Stimulated activated CD4-positive, alpha-beta T cell treated with anti-CD3 and anti-CD28 coated beads, Interleukin-2, amount 100 ng/mL, for 48 hours (primary cell): ENCODE measurements around the gene ANXA2.

Source experiments
- DNase-seq, 2 donors: peaks; one replicate each; pipeline ENCODE4 v3.0.0-alpha.2; 2020

ANXA2 gene

DNA sequence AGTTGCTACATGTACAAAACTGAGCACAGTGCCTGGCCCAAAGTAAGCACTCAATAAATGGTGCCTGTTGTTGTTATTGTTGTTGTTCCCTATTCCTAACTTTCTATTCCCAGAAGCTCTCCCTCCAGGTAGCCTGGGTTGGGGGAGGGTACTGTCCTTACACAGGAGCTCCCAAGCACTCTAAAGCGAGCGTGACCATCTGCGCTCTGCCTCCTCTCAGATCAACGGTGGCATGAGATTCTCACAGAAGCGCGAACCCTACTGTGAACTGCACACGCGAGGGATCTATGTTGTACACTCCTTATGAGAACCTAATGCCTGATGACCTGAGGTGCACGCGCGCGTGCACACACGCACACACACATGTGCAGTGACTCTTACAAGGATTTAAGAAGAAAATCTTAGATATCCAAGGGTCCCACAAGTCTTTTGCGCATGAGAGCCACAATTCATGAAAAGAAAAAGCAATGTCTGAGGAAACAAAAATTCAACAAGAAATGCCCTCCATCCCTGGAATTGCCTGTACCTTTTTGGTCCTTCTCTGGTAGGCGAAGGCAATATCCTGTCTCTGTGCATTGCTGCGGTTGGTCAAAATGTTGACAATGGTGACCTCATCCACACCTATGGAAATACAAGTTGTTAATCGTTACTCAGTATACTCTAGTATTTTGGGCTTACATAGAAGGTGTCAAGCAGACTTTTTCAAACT, 33.7 kb downstream of the ANXA2 start:
- DNase-seq: no peak

DNA sequence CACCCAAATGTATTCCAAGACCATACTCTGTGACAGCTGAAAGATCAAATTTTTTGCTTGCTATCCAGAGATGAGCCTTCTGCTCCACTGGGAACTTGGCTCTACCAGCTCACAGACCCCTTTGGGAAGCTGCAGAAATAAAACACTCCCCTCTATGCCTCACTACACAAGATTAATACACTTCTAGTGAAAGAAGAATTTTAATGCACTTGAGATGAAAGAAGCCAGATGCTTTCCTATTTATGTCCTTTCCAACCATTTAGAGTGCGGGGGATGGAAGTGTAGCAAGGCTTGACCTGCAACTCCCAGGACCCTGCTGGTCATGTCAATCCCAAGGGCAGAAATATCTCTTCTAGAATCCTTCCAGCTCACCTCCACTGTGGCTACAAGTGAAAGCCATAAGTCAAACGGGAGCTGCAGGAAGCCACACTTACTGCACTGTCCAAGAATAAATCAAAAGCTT, 34.7 kb downstream of the ANXA2 start:
- no peak for DNase-seq

DNA sequence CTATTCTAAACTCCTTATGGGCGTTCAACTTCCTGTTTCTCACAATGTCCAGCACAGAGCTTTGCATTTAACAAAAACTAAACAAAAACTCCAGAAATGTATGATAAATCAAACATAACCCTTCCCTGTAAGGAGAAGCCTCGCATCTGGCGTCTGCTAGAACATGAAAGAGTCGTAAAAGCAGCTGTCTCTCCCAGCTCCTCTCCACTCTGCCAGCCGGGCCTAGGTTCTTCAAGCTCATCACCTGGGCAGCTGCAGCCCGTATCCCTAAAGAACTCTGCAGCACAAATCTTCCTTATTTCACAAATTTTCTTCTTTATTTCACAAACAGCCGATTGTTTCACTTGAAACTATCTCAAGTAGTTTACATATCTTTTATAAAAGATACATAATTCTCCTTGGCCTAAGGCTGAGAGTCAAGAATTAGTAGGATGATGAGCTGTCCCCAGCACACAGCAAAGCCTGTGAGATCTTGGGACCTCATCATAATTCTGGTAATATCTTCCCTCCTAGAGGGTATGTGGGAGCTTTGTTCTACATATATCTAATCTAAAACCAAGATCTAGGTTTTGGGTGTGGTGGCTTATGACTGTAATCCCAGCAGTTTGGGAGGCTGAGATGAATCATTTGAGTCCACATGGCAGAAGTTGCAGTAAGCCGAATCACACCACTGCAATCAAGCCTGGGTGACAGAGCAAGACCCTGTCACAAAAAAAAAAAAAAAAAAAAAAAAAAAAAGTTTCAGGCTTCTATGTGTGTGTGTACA, 35.3 kb downstream of the ANXA2 start:
- peak; percentile 17 to 28 for DNase-seq

DNA sequence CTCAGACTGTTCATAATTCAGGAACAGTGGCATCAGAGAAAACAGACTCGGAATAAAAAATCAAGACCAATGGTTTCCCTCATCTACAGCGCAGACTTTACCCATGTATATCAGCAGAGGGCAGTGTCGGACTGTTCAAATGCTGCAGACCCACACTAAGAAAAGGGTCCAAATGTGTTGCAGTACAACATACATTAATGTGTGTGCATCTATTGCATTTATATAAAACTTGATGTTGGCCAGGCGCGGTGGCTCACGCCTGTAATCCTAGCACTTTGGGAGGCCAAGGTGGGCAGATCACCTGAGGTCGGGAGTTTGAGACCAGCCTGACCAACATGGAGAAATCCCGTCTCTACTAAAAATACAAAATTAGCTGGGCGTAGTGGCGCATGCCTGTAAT, 38.0 kb downstream of the ANXA2 start:
- DNase-seq: peak; percentile 11 to 30

DNA sequence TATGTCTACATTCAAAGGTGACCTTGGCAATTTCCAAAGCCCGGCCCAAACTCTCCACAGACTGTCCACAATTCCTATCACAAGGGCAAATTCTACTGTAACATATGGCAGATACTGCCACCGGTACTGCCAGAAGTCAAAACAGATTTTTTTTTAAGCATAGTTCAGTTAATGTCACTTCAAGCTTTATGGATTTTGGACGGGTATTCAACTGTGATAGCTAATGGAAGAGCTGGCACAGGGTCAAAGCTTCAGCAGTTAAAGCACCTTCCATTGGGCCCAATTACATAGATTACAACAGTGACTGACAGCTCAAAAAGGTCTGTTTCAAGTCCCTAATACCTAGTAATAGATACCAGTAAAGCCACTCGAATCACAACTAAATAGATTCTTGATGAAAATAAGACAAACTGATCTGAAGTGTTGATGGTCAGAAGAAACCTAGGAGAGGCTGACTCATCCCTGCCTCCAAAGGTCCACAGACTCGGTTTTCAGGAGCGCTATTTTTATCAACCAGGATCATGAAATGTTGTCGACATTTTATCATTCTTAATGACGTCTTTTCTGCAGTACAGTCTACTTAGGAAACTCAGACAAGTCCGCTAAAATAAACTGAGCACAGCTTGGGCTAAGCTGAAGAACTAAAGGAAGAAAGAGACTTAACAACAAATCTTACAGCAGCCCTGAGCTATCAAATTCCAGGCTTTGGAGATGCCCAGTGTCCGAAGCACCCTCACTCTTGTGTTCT, 38.7 kb downstream of the ANXA2 start:
- DNase-seq: no peak

DNA sequence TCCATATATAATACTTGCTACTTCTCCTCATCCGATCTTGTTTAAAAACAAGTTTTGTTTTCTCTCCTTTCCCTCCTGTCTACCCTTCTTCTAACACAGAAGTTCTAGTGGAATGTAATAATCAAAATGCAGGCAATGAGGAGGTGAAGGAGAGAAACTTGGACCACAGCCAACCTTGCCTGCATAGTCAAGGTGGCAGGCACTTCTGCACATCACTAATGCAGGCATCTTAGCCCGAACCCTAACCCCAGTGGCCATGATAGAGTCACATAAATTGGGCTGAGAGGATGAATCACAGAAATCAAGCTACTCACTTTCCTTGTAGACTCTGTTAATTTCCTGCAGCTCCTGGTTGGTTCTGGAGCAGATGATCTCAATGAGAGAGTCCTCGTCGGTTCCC, 41.0 kb downstream of the ANXA2 start:
- no peak for DNase-seq

DNA sequence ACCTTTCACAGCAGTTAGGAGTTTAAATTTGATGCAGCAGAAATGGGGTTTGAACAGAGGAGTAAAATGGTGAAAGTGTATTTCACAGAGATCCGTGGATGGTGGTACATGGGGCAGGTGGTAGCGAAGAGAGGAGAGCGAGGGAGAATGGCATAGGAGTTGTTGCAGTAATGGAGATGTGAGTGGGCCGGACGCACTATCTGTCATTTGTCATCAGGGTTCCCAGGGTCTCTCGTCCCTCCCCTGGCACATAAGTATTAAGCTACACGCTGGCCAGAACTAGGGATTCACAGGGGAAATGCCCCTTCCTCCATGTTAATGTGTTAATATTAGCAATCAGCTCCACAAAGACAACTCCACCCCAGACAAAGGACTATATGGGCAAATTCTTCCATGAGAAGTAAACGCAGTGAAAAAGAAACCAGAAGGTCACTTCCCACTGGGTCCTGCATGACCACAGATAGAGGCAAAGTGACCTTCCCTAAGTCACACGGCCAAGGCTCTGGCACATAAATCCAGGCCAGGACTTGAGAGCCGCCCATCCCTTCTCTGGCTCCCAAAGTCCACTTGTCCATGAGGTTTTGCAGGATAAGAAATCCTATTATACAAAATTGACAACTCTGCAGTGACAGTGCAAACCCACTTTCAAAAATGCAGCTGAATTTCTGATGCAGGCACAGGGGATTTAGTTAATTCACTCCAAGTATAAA, 42.5 kb downstream of the ANXA2 start:
- no peak for DNase-seq

DNA sequence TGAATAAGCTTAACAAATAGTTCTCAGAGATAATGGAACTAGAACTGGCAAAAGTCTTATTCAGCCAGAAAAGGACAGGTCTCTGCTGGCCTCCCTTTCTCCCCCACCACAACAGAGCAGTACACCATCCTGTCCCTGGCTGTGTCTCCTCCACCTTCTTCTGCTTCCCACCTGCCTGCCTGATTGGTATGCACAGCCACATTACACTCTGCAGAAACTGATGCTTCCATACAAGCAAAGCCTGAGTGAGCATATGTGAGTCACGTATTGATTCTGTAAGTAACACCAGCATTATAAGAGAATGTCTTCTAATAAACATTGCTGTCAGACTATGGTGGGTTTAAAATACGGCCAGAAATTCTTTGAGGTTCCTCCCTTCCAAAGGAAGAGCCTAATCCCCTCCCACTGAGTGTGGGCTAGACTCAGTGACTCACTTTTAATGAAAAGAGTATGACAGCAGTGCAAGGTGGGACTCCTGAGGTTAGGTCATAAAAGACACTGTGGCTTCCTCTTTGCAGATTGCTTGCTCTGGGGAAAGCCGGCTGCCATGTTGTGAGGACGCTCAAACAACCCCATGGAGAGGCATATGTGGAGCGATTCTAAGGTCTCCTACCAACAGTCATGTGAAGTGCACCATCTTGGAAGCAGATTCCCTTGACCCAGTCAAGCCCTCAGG, 44.4 kb downstream of the ANXA2 start:
- DNase-seq: no peak

DNA sequence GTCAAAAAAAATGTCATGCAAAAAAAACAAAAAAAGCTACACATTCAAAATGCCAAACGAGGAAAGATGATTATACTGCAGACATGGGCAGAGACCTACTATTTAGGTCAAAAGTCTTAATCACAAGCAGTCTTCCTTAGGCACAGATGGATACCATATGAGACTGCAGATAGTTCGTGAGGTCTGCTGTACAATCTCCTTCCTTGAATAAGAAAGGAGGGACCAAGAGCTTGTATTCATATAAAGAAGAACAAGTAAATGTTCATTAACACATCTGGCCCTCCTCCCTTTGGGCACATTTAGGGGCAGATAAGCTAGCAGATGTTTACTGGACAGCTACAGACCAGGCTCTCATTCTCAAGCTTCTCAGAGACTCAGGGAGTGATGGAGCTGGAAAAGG, 45.3 kb downstream of the ANXA2 start:
- no peak for DNase-seq

DNA sequence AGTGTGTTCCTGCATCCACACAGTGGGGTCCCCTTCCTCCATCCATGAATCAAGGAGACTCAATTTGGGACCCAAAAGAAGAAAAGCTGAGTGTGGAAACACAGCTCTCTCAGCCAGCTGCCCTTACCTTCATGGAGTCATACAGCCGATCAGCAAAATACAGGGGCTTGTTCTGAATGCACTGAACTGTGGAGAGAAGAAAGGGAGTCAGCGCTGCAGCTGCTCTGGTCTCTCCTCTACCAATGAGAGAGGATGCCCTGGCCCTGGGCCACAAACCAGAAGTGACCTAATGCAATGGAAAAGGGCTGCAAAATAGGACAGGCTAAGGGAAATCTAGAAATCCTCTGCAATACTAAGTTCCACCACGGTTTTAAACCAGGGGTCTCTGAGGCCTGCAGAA, 46.7 kb downstream of the ANXA2 start:
- DNase-seq: no peak

DNA sequence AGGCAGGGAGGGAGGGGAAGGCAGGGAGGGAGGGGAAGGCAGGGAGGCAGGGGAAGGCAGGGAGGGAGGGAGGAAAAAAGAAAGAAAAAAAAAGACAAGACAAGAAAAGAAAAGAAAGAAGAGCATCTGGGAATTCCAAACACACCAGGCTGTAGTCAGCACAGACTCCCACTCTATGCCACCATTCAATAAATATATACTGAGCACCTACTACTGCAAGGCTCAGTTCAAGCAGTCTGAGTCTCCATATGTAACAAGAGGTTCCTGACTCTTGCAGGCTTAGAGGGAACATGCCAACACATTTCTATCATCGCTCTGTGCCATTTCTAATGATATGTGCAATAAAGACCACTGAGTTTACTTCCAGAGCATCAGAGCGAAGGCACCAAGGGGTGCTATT, 47.7 kb downstream of the ANXA2 start:
- DNase-seq: no peak

DNA sequence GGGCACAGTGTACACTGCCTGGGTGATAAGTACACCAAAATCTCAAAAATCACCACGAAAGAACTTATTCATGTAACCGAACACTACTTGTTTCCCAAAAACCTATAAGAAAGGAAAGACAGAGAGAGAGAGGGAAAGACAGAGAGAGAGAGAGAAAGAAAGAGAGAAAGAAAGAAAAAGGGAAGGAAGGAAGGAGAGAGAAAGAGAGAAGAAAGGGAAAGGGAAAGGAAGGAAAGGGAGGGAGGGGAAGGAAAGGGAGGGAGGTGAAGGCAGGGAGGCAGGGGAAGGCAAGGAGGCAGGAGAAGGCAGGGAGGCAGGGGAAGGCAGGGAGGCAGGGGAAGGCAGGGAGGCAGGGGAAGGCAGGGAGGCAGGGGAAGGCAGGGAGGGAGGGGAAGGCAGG, 48.2 kb downstream of the ANXA2 start:
- DNase-seq: no peak

DNA sequence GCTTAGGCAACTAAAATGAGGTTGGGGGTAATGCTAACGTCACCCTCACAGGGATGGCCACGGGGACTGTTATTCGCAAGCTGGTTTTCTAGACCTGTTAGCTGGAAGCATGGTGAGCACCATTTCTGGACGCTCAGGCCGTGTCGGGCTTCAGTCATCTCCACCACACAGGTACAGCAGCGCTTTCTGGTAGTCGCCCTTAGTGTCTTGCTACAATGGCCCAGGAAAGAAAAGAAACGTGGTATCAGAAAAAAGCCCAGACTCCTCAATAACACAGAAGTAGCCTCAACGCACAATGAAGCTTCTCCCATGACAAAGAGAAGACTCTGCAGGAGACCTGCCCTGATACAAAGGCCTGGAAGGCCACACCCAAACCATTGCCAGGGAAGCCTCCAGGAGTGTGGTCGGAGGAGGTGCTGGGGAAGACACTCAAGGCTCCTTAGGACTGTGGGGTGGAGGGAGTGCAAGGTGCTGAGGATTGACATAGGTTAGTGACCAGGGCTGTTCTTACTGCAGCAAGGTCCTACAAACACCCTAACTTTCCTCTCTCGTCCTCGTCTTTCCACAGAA, 50.2 kb downstream of the ANXA2 start:
- DNase-seq: no peak

DNA sequence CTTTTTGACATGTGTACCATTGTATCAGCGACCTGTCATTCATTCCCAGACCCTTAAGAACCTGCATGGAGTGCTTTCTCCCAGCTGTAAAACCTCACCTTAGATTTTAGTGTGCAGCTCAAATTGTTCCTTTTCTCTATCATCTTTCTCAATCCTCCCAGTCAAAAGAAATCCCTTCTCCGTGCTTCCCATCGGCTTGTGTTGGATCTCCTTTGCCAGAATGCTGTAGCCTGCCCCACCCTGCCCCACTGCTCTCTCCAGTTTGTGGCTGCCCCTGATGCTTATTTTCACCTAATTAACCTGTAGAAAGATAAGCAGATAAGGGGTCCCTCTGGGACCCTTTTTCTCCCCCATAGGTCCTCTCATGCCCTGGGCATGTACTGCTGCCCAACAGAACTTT, 51.1 kb downstream of the ANXA2 start:
- no peak for DNase-seq

DNA sequence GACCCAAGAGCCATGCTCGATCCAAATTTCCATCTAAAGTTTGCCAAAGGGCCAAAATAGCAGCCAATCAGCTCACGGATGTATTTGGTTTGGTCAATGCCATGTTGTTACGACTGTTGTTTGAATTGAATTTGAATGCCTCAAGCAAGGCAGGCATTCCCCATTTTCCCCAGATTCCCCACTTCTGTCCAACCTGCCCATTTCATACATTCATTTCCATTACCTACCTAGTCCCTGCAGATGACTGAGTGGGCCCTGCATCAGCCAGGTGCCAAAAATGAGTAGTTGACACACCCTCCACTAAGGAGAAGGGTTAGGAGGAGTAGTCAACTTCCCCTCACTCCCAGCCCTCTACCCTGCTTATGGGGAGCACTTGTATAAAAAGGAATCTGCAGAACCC, 51.7 kb downstream of the ANXA2 start:
- no peak for DNase-seq

DNA sequence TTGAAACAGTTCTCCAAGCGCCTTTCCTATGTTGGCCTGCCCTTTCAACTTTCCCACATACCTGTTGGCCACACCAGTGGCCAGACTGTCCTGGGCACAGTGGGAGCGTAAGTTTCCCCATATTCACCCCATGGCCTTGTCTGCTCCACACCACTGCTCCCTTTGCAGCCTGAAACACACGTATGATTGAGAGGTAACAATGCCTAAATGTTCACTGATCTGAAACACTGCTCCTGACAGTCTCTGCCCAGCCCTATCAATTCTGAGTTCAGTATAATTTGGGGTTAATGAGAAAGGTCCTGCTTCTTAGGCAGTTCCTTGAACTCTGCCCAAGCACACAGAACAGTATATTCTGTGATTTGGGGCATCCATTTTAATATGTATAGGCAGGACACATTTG, 52.2 kb downstream of the ANXA2 start:
- DNase-seq: no peak

DNA sequence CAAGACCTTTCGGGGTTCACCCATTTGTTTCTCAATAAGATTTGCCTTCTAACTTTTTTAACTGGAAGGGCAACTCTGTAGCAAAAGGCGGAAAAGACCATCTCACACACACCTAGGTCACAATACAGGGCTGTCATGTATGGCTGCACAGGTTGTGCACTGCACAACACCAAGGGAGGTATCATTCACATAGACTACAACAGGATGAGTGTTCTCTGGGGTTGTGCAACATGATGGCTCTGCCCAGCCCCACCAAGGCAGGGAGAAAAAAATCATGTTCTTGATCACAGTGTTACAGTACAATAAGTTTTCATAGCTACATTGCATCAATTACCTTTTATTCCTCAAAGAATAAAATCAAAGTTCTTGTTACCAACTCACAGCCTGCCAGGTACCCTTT, 52.8 kb downstream of the ANXA2 start:
- DNase-seq: no peak

DNA sequence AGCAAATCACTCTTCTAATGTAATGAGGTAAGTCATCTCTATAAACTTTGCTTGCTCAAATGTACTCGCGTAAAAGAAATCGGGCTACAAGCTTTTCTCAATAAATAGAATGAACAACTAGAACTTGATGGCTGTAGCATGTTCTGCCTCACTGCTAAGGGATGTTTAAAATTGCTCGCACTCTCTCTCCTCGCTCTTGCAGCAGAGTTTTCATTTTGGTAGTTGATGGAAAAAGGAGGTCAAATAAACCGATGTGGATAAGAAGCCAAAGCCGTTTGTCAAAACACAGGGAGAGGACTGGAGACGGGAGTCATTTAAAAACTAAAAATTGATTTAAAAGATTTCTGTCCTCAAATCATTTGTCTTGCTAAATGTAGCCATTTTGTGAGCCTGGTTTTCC, 53.3 kb downstream of the ANXA2 start:
- DNase-seq: no peak

DNA sequence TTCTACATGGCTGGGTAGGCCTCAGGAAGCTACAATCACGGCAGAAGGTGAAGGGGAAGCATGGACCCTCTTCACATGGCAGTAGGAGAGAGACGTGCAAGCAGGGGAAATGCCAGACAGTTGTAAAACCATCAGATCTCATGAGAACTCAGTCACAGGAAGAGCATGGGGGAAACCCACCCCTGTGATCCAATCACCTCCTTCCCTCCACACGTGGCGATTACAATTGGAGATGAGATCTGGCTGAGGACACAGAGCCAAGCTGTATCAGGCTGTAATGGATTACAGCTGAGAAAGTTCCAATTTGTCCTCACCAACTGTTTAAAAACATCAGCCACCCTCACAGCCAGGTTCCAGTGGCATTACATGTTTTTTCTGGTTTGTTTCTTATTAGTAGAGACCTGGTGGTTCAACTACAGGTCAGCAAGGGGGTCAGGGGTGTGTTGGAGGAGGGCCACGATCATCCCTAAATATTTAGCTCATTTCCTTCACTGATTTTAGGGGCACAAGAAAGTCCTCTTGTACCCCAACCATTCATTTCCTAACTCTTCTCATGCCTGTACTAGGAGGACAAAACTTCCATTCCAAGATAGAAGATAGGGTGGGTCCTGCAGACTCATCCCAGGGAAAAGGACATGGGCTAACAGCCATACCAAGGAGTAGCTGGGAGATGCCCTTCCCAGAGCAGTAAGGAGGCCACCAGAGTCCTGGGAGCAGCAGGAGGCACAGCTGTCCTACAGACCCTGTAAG, 54.4 kb downstream of the ANXA2 start:
- DNase-seq: no peak

DNA sequence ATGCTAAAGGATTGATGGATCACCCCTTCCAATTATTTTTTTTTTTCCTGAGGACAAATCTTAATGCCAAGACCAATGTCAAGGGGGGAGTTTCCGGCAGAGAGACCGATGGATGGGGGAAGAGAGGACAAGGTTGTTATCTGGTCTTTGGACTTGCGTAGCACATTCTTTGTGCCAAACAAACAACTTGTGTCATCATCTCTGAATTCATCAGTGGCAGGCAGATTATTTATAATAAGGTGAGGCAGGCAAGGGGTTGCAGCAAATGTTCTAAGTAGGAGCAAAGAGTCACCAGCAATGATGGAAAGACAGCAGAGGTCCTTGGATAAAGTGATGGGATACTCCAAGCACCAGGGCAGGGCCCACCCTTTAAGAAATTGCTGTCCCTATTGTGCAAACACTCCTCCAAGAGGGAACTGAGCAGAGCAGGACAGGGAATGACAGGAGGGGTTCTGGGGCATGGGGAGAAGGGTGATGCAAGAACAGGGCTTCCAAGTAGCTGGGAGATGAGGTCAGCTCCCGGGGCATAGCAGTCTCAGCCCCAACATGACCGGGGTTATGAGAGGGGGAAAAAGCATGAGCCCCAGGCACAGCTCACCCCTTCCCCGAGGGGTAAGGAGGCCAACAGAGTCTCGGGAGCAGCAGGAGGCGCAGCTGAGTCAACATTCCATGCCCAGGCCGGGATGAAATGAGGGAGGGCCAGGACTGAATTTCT, 57.4 kb downstream of the ANXA2 start:
- DNase-seq: no peak

DNA sequence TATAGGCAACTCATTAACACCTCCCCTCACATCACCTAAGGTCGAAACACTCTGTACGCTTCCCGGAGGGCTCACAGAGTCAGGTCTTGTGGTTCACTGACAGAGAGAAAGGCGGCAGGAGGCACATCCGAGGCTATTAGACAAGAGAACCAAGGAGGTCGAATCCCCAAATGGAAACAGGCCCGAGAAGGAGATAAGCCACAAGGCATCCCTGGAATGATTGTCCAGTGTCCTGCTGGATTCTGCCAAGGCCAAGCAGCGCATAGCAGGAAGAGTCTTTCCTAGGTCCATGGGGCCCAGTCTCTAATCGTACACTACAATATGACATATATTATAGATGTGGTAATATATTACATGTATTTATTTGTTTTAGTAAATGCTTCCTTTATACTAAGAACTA, 58.5 kb downstream of the ANXA2 start:
- no peak for DNase-seq
